ENCODE results near the gene FLT3.

The FLT3 gene

GRCh38 chr13:28001049-28001448 is 99.3 kb downstream of the FLT3 start:
- no peak for DNase-seq

GRCh38 chr13:28000567-28000966 is 99.8 kb downstream of the FLT3 start:
- DNase-seq, result no peak

- DNase-seq, result peak; percentile 39 to 58
Measured at GRCh38 chr13:27997904-27998522, 102.4 kb downstream of the FLT3 start.

GRCh38 chr13:27991881-27992280 is 108.5 kb downstream of the FLT3 start:
- DNase-seq, result no peak

GRCh38 chr13:27988520-27988919 is 111.9 kb downstream of the FLT3 start, which contains the start of gene URAD:
TSS of gene URAD (minus strand) at chr13:27988693. CDS start at chr13:27988637, 56 bp downstream.
- DNase-seq, result no peak

GRCh38 chr13:27985600-27985999 is 114.8 kb downstream of the FLT3 start:
- no peak for DNase-seq

- DNase-seq, result no peak
Measured at GRCh38 chr13:27982361-27982760, 118.0 kb downstream of the FLT3 start.

- DNase-seq, result no peak
Measured at GRCh38 chr13:27981006-27981708, 119.2 kb downstream of the FLT3 start.

- no peak for DNase-seq
Measured at GRCh38 chr13:27980280-27980998, 119.9 kb downstream of the FLT3 start.

- no peak for DNase-seq
Measured at GRCh38 chr13:27979765-27980279, 120.6 kb downstream of the FLT3 start.

GRCh38 chr13:27979001-27979643 is 121.3 kb downstream of the FLT3 start:
- no peak for DNase-seq

GRCh38 chr13:27978301-27978968 is 121.9 kb downstream of the FLT3 start:
- no peak for DNase-seq

- no peak for DNase-seq
Measured at GRCh38 chr13:27977476-27978300, 122.7 kb downstream of the FLT3 start.

- no peak for DNase-seq
Measured at GRCh38 chr13:27976362-27977091, 123.8 kb downstream of the FLT3 start.

- no peak for DNase-seq
Measured at GRCh38 chr13:27975564-27976361, 124.6 kb downstream of the FLT3 start.

GRCh38 chr13:27973961-27974662 is 126.3 kb downstream of the FLT3 start:
- DNase-seq, result no peak

- no peak for DNase-seq
Measured at GRCh38 chr13:27973291-27973690, 127.1 kb downstream of the FLT3 start.

- no peak for DNase-seq
Measured at GRCh38 chr13:27972478-27972820, 127.9 kb downstream of the FLT3 start.

- no peak for DNase-seq
Measured at GRCh38 chr13:27971776-27972477, 128.4 kb downstream of the FLT3 start.

All from inflammatory macrophage (primary cell).